Measurements from ENCODE around the gene MBD6. TPM values are rescaled to one million over a fixed set of nuclear protein-coding genes. Genes with fewer than 3 reads are reported as not detected.
A peak's percentile ranks its signal among the peaks of the same experiment; 100 is the strongest.

Gene MBD6
- total RNA-seq, 4 donors from 2014 or later = 14.9 to 138 (median 17.1) TPM

DNA sequence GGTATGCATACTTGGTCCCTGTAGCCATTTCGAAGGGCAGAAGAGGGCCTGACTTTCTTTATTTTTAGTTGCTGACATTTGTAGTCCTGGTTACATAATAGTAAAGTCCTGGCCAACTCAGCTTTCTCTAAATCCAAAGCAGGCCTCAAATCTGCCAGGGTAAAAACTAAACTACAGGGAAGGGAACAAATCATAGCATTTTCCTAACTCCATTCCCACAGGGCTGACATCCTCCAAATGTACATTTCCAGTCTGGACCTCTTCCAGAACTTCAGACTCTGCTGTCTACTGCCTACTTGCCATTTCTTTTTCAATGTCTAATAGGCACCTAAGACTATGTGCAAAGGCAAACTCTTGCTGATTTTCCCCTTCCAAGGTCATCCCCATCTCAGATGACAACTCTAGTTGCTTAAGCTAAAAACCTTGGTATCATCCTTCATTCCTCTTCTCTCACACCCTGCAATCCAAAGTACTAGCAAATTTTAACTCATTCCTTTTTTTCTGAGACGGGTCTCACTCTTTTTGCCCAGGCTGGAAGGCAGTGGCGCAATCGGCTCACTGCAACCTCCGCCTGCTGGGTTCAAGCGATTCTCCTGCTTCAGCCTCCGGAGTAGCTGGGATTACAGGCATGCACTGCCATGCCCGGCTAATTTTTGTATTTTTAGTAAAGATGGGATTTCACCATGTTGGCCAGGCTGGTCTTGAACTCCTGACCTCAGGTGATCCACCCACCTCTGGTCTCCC is 4.3 kb upstream of the MBD6 start:
- peak overlapping the region; percentile 94 to 99 for H3K27ac ChIP-seq
- H3K9me3 ChIP-seq = no peaks in the 10 kb centered on the region
- intact Hi-C loops (cut with DNase I; ENCODE audit: low total_unique reads) = no loop called here
- H3K4me1 ChIP-seq = peaks cover 2 to 8% of the 10 kb centered on the region in 2 donors
- TF ChIP-seq POLR2A (IDR thresholded peaks at IDR 0.05) = no peak
- TF ChIP-seq, protein P1, sequence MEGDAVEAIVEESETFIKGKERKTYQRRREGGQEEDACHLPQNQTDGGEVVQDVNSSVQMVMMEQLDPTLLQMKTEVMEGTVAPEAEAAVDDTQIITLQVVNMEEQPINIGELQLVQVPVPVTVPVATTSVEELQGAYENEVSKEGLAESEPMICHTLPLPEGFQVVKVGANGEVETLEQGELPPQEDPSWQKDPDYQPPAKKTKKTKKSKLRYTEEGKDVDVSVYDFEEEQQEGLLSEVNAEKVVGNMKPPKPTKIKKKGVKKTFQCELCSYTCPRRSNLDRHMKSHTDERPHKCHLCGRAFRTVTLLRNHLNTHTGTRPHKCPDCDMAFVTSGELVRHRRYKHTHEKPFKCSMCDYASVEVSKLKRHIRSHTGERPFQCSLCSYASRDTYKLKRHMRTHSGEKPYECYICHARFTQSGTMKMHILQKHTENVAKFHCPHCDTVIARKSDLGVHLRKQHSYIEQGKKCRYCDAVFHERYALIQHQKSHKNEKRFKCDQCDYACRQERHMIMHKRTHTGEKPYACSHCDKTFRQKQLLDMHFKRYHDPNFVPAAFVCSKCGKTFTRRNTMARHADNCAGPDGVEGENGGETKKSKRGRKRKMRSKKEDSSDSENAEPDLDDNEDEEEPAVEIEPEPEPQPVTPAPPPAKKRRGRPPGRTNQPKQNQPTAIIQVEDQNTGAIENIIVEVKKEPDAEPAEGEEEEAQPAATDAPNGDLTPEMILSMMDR (IDR thresholded peaks at IDR 0.05) = no peak
- H3K36me3 ChIP-seq = no peaks in the 10 kb centered on the region
- DNase-seq = no peak
- no peaks in the 10 kb centered on the region for H3K27me3 ChIP-seq
- H3K4me3 ChIP-seq = peak overlapping the region in 1 of 2 donors; percentile 65

DNA sequence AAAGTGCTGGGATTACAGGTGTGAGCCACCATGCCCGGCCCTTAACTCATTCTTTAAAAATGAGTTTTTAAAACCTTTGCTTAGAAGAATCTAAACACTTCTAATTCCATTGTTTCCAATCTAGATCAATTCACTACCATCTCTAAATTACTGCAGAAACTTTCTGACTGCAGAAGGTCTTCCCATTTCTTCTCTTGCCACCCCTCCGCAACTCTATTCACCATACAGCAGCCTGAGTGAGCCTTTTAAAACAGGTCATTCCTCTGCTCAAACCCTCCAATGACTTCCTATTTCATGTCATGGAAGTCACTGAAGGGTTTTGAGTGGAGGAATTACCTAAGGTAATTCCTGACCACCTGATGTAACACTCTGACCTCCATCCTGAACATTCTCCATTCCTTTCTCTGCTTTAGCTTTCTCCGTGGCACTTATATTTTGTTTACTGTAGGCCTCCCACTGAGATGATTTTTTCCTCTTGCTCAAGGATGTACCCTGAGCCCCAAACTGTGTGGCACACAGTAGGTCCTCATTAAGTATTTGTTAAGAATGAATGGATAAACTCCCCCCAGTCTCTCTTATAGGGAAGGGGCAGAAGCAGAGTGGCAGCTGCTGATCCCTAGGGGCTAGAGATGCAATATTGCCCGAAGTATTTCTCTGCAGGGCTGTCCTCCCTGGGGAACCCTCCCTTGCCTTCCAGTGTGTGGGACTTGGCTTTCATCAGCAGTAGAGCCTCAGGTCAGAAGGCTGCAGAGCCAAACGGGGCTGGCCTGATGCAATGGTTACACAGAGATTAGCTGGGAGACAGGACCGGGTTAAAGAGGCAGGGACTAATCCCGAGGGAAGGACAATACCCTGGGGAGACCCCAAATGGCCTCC is 3.5 kb upstream of the MBD6 start:
- DNase-seq = peak; percentile 56 to 57
- no peak for TF ChIP-seq POLR2A (IDR thresholded peaks at IDR 0.05)
- TF ChIP-seq, protein P1 (IDR thresholded peaks at IDR 0.05) = no peak
- Histone ChIP-seq H3K27ac (peak overlapping the region; percentile 94 to 99), H3K4me3 (peak overlapping the region; percentile 65 to 94), H3K27me3 (no peaks in the 10 kb centered on the region), H3K36me3 (no peaks in the 10 kb centered on the region), H3K9me3 (no peaks in the 10 kb centered on the region), H3K4me1 (peaks cover 8 to 9% of the 10 kb centered on the region in 2 donors)
- intact Hi-C loops (cut with DNase I; ENCODE audit: low total_unique reads) = no loop called here

DNA sequence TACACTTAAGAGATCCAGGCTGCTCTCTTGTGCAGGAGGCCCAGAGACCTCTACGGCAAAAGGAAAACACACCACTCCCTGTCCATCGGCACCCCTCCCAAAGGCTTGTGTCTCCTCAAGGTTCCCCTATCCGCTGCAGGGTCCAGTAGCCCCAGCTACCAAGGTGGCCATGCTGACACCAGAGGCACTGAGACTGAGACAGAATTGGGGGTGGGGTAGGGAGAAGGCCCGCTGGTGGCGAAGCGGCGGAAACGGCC is 2.9 kb upstream of the MBD6 start:
- TF ChIP-seq, protein P1 (IDR thresholded peaks at IDR 0.05) = peak in 1 of 4 experiments; percentile 2
- TF ChIP-seq POLR2A (IDR thresholded peaks at IDR 0.05) = no peak
- peak in 1 of 2 donors; percentile 52 for DNase-seq
- peaks cover 11 to 14% of the 10 kb centered on the region in 2 donors for H3K4me1 ChIP-seq

DNA sequence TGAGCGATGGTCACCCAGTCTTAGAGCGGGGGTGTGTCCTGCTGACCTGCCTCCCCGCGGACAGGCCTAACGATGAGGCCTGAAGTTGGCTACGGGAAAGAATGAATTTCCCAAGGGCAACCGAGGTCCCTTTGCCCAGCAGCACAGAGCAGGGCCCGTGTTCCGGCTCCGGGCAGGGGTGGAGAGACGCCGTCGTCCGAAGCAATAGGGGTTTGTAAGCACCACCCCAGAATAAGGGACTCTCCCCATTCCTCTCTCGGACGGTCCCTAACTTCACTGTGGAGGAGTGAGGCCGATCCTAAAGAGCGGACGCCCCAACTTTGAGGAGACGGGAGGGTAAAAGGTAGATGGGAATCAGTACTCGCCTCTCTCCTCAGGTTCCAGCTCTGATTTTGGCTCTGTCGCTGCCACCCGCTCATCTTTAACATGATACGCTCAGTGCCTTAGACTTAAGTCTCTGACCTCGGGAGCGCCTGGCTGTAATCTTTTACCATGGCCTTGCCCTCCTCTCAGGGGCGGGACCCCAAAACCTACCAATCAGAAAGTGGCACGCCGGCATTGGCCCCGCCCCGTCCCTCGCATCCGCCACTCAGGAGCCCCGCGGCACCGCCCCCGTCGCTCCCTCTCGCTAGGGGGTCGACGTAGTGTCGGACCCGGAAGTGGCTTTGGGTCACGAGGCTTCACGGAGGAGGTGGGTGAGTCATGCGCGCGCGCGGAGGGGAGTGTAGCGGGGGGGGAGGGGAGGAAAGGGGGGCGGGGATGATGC is 2.4 kb upstream of the MBD6 start, which contains the start of gene DDIT3:
TSS of gene DDIT3 (minus strand) at position 462 of the 766 bp plus-strand sequence. CDS start 3,108 bp downstream, outside the sequence.
- Histone ChIP-seq H3K4me1 (peaks cover 12 to 19% of the 10 kb centered on the region in 2 donors), H3K27me3 (no peaks in the 10 kb centered on the region), H3K4me3 (peak within 1 kb of the TSS; percentile 65 to 94), H3K27ac (peak within 1 kb of the TSS; percentile 97 to 99), H3K9me3 (no peaks in the 10 kb centered on the region), H3K36me3 (no peaks in the 10 kb centered on the region)
- TF ChIP-seq, protein P1 (IDR thresholded peaks at IDR 0.05) = peak in 1 of 4 experiments; percentile 25
- TF ChIP-seq POLR2A (IDR thresholded peaks at IDR 0.05) = peak; percentile 98 to 100
- intact Hi-C loops (cut with DNase I; ENCODE audit: low total_unique reads) = no loop called here
- peak; percentile 99 for DNase-seq

More for the DNA sequence above, 2.9 kb upstream of the MBD6 start:
- H3K36me3 ChIP-seq = no peaks in the 10 kb centered on the region
- intact Hi-C loops (cut with DNase I; ENCODE audit: low total_unique reads) = no loop called here
- peak overlapping the region; percentile 65 to 94 for H3K4me3 ChIP-seq
- H3K27ac ChIP-seq = peak overlapping the region; percentile 94 to 99
- H3K27me3 ChIP-seq = no peaks in the 10 kb centered on the region
- no peaks in the 10 kb centered on the region for H3K9me3 ChIP-seq

Data from uterus (tissue), 4 donors.